HT-29 (cell line): ENCODE measurements around the gene PODXL2. TPM values are rescaled to one million over a fixed set of nuclear protein-coding genes. Genes with fewer than 3 reads are reported as not detected.
A peak's percentile ranks its signal among the peaks of the same experiment; 100 is the strongest.
"Not testable (repeated sequence)": the region's sequence is repeated elsewhere in the genome, so short reads cannot be mapped to it uniquely, and the experiment has no call there.

Source experiments
- DNase-seq: peaks from one replicate; pipeline ENCODE4 v3.0.0-alpha.2; 2015; ENCODE audit warnings: low spot score
- total RNA-seq: library from RNA; depleted of rRNA; stranded (reverse); fragments of >200 nt; shearing (Covaris generic); gene quantifications from 2 replicates; pipeline ENCODE4 v1.2.3, GENCODE V29; 2014

The PODXL2 gene
- total RNA-seq, 1 experiment from 2014 or later = 41.7 TPM

- no peak for DNase-seq
Observed at GRCh38 chr3:127688022-127688415, 59.0 kb downstream of the PODXL2 start.

- no peak for DNase-seq
Observed at GRCh38 chr3:127688416-127689265, 59.7 kb downstream of the PODXL2 start.

- no peak for DNase-seq
Observed at GRCh38 chr3:127689266-127689860, 60.4 kb downstream of the PODXL2 start.

GRCh38 chr3:127690106-127690505 lies 61.1 kb downstream of the PODXL2 start:
- DNase-seq = no peak

- peak; percentile 71 for DNase-seq
Observed at GRCh38 chr3:127690823-127691452, 62.0 kb downstream of the PODXL2 start.

- DNase-seq = no peak
Observed at GRCh38 chr3:127691489-127691888, 62.5 kb downstream of the PODXL2 start.

GRCh38 chr3:127691974-127692373 lies 63.0 kb downstream of the PODXL2 start:
- no peak for DNase-seq

- DNase-seq = no peak
Observed at GRCh38 chr3:127692501-127693335, 63.7 kb downstream of the PODXL2 start.

- DNase-seq = no peak
Observed at GRCh38 chr3:127693336-127693843, 64.4 kb downstream of the PODXL2 start.

- DNase-seq = peak; percentile 88
Observed at GRCh38 chr3:127694467-127695215, 65.7 kb downstream of the PODXL2 start.

- peak; percentile 67 for DNase-seq
Observed at GRCh38 chr3:127697551-127698240, 68.7 kb downstream of the PODXL2 start.

- DNase-seq = no peak
Observed at GRCh38 chr3:127698286-127698685, 69.3 kb downstream of the PODXL2 start.

- no peak for DNase-seq
Observed at GRCh38 chr3:127698691-127699415, 69.9 kb downstream of the PODXL2 start.

GRCh38 chr3:127699416-127700300 lies 70.7 kb downstream of the PODXL2 start:
- no peak for DNase-seq

GRCh38 chr3:127700406-127700805 lies 71.4 kb downstream of the PODXL2 start:
- DNase-seq = no peak

GRCh38 chr3:127701280-127701911 lies 72.4 kb downstream of the PODXL2 start:
- DNase-seq = no peak

GRCh38 chr3:127702151-127702578 lies 73.2 kb downstream of the PODXL2 start:
- no peak for DNase-seq

- DNase-seq = not testable (repeated sequence)
Observed at GRCh38 chr3:127704840-127705239, 75.9 kb downstream of the PODXL2 start.
